ENCODE results near the gene FANCI.

Gene FANCI

DNA sequence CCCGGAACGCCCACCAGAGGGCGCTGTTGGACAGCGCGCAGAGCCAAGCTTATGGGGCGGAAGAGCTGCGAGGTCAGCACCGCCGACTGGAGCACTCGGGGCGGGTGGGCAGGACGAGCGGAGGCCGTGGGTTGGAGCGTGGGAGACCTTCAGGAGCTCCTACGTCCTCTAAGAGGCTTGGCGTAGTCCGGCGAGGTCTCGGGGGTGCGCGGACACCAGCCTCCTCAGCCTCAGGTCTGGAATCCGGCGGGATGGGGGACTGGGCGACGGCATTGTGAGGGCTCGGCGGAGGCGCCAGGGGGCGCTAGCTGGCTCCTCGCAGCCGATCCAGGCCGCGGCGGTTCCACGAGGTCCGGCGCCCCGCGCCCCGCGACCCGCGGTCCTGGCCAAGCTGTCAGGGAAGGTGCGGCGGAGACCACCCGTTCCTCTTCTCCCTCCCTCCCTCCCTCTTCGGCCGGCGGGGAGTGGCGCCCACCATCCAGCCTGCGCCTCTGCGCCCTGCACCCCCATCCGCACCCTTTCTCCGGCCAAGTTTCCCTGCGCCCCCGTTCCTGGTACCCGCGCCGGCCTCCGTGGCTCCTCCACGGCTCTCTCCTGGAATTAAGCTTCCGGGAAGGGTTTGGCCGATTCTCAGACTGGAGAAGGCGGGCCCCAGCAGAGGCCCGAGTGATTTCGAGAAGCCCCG lies 115.1 kb downstream of the FANCI start (continued):
- TF ChIP-seq, protein P1, sequence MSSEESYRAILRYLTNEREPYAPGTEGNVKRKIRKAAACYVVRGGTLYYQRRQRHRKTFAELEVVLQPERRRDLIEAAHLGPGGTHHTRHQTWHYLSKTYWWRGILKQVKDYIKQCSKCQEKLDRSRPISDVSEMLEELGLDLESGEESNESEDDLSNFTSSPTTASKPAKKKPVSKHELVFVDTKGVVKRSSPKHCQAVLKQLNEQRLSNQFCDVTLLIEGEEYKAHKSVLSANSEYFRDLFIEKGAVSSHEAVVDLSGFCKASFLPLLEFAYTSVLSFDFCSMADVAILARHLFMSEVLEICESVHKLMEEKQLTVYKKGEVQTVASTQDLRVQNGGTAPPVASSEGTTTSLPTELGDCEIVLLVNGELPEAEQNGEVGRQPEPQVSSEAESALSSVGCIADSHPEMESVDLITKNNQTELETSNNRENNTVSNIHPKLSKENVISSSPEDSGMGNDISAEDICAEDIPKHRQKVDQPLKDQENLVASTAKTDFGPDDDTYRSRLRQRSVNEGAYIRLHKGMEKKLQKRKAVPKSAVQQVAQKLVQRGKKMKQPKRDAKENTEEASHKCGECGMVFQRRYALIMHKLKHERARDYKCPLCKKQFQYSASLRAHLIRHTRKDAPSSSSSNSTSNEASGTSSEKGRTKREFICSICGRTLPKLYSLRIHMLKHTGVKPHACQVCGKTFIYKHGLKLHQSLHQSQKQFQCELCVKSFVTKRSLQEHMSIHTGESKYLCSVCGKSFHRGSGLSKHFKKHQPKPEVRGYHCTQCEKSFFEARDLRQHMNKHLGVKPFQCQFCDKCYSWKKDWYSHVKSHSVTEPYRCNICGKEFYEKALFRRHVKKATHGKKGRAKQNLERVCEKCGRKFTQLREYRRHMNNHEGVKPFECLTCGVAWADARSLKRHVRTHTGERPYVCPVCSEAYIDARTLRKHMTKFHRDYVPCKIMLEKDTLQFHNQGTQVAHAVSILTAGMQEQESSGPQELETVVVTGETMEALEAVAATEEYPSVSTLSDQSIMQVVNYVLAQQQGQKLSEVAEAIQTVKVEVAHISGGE (tag by site-specific recombination; conservative IDR thresholded peaks at IDR 0.05; ENCODE audit: low read depth): 0 out of 2 replicates have a peak, but pooled peaks have one; percentile 37
- TF ChIP-seq PRDM1 (tag by site-specific recombination; IDR thresholded peaks at IDR 0.05) (no peak), HOXC10 (CRISPR knock-in tag; IDR thresholded peaks at IDR 0.05) (no peak), ZNF48 (tag by site-specific recombination; IDR thresholded peaks at IDR 0.05) (no peak), IKZF3 (tag by site-specific recombination; IDR thresholded peaks at IDR 0.05) (no peak), BCL11B (tag by site-specific recombination; IDR thresholded peaks at IDR 0.05; ENCODE audit: low read depth) (no peak; the same call in 1 of the 2 replicates), ZNF677 (tag by site-specific recombination; IDR thresholded peaks at IDR 0.05) (no peak), ZNF214 (tag by site-specific recombination; IDR thresholded peaks at IDR 0.05; ENCODE audit: borderline replicate concordance) (no peak), ZBTB7A (tag by site-specific recombination; IDR thresholded peaks at IDR 0.05; ENCODE audit: low read depth) (0 out of 2 replicates have a peak, but pooled peaks have one; percentile 11), ZNF114 (tag by site-specific recombination; IDR thresholded peaks at IDR 0.05) (no peak), ZNF391 (tag by site-specific recombination; IDR thresholded peaks at IDR 0.05; ENCODE audit: borderline replicate concordance, low read depth) (peak; percentile 82; the same call in 1 of the 2 replicates), KLF16 (tag by site-specific recombination; IDR thresholded peaks at IDR 0.05) (peak; percentile 77), ZNF621 (tag by site-specific recombination; IDR thresholded peaks at IDR 0.05) (no peak), ZNF24 (tag by site-specific recombination; IDR thresholded peaks at IDR 0.05) (no peak), ZNF792 (tag by site-specific recombination; IDR thresholded peaks at IDR 0.05) (no peak), ZBTB20 (tag by site-specific recombination; IDR thresholded peaks at IDR 0.05) (no peak)
- TF ChIP-seq, protein P2, sequence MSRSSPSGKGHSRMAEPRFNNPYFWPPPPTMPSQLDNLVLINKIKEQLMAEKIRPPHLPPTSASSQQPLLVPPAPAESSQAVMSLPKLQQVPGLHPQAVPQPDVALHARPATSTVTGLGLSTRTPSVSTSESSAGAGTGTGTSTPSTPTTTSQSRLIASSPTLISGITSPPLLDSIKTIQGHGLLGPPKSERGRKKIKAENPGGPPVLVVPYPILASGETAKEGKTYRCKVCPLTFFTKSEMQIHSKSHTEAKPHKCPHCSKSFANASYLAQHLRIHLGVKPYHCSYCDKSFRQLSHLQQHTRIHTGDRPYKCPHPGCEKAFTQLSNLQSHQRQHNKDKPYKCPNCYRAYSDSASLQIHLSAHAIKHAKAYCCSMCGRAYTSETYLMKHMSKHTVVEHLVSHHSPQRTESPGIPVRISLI (tag by site-specific recombination; IDR thresholded peaks at IDR 0.05): no peak
- TF ChIP-seq, protein P3, sequence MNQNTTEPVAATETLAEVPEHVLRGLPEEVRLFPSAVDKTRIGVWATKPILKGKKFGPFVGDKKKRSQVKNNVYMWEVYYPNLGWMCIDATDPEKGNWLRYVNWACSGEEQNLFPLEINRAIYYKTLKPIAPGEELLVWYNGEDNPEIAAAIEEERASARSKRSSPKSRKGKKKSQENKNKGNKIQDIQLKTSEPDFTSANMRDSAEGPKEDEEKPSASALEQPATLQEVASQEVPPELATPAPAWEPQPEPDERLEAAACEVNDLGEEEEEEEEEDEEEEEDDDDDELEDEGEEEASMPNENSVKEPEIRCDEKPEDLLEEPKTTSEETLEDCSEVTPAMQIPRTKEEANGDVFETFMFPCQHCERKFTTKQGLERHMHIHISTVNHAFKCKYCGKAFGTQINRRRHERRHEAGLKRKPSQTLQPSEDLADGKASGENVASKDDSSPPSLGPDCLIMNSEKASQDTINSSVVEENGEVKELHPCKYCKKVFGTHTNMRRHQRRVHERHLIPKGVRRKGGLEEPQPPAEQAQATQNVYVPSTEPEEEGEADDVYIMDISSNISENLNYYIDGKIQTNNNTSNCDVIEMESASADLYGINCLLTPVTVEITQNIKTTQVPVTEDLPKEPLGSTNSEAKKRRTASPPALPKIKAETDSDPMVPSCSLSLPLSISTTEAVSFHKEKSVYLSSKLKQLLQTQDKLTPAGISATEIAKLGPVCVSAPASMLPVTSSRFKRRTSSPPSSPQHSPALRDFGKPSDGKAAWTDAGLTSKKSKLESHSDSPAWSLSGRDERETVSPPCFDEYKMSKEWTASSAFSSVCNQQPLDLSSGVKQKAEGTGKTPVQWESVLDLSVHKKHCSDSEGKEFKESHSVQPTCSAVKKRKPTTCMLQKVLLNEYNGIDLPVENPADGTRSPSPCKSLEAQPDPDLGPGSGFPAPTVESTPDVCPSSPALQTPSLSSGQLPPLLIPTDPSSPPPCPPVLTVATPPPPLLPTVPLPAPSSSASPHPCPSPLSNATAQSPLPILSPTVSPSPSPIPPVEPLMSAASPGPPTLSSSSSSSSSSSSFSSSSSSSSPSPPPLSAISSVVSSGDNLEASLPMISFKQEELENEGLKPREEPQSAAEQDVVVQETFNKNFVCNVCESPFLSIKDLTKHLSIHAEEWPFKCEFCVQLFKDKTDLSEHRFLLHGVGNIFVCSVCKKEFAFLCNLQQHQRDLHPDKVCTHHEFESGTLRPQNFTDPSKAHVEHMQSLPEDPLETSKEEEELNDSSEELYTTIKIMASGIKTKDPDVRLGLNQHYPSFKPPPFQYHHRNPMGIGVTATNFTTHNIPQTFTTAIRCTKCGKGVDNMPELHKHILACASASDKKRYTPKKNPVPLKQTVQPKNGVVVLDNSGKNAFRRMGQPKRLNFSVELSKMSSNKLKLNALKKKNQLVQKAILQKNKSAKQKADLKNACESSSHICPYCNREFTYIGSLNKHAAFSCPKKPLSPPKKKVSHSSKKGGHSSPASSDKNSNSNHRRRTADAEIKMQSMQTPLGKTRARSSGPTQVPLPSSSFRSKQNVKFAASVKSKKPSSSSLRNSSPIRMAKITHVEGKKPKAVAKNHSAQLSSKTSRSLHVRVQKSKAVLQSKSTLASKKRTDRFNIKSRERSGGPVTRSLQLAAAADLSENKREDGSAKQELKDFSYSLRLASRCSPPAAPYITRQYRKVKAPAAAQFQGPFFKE (tag by site-specific recombination; IDR thresholded peaks at IDR 0.05; ENCODE audit: borderline replicate concordance): no peak
- TF ChIP-seq, protein P4, sequence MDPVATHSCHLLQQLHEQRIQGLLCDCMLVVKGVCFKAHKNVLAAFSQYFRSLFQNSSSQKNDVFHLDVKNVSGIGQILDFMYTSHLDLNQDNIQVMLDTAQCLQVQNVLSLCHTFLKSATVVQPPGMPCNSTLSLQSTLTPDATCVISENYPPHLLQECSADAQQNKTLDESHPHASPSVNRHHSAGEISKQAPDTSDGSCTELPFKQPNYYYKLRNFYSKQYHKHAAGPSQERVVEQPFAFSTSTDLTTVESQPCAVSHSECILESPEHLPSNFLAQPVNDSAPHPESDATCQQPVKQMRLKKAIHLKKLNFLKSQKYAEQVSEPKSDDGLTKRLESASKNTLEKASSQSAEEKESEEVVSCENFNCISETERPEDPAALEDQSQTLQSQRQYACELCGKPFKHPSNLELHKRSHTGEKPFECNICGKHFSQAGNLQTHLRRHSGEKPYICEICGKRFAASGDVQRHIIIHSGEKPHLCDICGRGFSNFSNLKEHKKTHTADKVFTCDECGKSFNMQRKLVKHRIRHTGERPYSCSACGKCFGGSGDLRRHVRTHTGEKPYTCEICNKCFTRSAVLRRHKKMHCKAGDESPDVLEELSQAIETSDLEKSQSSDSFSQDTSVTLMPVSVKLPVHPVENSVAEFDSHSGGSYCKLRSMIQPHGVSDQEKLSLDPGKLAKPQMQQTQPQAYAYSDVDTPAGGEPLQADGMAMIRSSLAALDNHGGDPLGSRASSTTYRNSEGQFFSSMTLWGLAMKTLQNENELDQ (tag by site-specific recombination; IDR thresholded peaks at IDR 0.05; ENCODE audit: low read depth): no peak
- TF ChIP-seq, protein P5, sequence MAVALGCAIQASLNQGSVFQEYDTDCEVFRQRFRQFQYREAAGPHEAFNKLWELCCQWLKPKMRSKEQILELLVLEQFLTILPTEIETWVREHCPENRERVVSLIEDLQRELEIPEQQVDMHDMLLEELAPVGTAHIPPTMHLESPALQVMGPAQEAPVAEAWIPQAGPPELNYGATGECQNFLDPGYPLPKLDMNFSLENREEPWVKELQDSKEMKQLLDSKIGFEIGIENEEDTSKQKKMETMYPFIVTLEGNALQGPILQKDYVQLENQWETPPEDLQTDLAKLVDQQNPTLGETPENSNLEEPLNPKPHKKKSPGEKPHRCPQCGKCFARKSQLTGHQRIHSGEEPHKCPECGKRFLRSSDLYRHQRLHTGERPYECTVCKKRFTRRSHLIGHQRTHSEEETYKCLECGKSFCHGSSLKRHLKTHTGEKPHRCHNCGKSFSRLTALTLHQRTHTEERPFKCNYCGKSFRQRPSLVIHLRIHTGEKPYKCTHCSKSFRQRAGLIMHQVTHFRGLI (tag by site-specific recombination; IDR thresholded peaks at IDR 0.05): no peak

Data from HEK293 (cell line).